ENCODE data around the gene ALK.

DNA sequence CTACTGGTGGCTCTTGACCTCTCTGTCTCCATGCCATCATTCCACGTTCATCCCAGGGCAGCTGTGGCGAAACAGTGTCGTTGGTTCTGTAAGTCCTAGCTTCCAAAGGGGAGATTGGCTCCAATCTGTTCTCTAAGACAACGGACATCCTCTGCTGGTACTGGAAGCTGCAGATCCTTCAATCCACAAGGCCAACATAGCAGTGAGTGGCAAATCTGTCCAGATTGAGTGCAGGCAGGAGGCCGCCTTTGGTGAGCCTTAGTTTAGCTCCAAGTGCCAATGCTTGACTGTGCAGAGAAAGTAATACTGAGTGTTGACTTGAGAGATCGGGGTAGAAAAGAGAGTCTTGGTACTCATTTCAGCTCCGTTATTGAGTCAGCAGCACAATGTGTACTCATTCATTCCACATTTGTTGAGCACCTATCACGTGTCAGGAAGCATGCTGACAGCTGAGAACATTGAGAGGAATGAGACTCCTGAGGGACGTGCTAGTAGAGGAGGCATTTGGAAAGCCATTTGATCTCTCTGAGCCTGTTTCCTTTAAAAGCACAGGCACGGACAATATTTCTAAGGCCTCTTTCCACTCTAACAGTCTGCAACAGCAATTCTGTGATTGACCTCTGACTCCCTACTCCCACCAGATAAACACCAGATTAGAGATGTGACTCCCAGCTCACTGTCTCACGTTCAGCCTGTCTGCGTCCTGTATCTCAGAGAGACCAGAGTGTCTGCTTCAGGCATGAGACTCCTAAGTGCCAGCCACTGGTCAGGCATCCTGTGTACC, 500.2 kb downstream of the ALK start:
- TF ChIP-seq, protein P1, sequence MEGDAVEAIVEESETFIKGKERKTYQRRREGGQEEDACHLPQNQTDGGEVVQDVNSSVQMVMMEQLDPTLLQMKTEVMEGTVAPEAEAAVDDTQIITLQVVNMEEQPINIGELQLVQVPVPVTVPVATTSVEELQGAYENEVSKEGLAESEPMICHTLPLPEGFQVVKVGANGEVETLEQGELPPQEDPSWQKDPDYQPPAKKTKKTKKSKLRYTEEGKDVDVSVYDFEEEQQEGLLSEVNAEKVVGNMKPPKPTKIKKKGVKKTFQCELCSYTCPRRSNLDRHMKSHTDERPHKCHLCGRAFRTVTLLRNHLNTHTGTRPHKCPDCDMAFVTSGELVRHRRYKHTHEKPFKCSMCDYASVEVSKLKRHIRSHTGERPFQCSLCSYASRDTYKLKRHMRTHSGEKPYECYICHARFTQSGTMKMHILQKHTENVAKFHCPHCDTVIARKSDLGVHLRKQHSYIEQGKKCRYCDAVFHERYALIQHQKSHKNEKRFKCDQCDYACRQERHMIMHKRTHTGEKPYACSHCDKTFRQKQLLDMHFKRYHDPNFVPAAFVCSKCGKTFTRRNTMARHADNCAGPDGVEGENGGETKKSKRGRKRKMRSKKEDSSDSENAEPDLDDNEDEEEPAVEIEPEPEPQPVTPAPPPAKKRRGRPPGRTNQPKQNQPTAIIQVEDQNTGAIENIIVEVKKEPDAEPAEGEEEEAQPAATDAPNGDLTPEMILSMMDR (conservative IDR thresholded peaks at IDR 0.05 in 1 of 2, IDR thresholded peaks at IDR 0.05 in 1 of 2; ENCODE audit: low read depth in 1 of 2, low read length in 2 of 2): no peak
- TF ChIP-seq EZH2 (IDR thresholded peaks at IDR 0.05; ENCODE audit: low read length, missing control alignments): no peak
